Suprapubic skin (tissue), 4 donors: ENCODE measurements around the gene PPM1F. TPM values are rescaled to one million over a fixed set of nuclear protein-coding genes. Genes with fewer than 3 reads are reported as not detected.

Source experiments
- DNase-seq, 2 donors: peaks; one replicate each; pipeline ENCODE4 v3.0.0-alpha.2; 2019; ENCODE audit warnings: low spot score in 2 of 2
- H3K27ac ChIP-seq: fragments of 200-600 bp; sonication (generic); one replicate; pipeline ENCODE4 v1.5.1; 2019
- H3K27me3 ChIP-seq: fragments of 200-600 bp; sonication (generic); one replicate; pipeline ENCODE4 v1.5.1; 2019
- H3K36me3 ChIP-seq: fragments of 200-600 bp; sonication (generic); one replicate; pipeline ENCODE4 v1.5.1; 2019
- H3K4me1 ChIP-seq: fragments of 200-600 bp; sonication (generic); one replicate; pipeline ENCODE4 v1.5.1; 2019
- H3K4me3 ChIP-seq: fragments of 200-600 bp; sonication (generic); one replicate; pipeline ENCODE4 v1.5.1; 2019; ENCODE audit warnings: mild to moderate bottlenecking
- H3K9me3 ChIP-seq: fragments of 200-600 bp; sonication (generic); one replicate; pipeline ENCODE4 v1.5.1; 2019
- CTCF ChIP-seq, 2 donors: fragments of 200-600 bp in 1 of 2; fragments of 450-650 bp in 1 of 2; sonication (generic) in 1 of 2; IDR thresholded peaks; one replicate each; pipeline ENCODE4 v1.5.1; 2016 to 2019; ENCODE audit warnings: antibody characterized with exemption in 2 of 2, mild to moderate bottlenecking in 1 of 2, moderate library complexity in 1 of 2
- EP300 ChIP-seq: sonication (generic); formaldehyde crosslinking; IDR thresholded peaks from one replicate; pipeline ENCODE4 v1.6.1; 2017; ENCODE audit warnings: antibody characterized with exemption
- POLR2A ChIP-seq, 2 donors: fragments of 450-650 bp; IDR thresholded peaks; one replicate each; pipeline ENCODE4 v1.6.1; 2017; ENCODE audit warnings: antibody characterized with exemption in 2 of 2, mild to moderate bottlenecking in 2 of 2, moderate library complexity in 2 of 2
- POLR2AphosphoS5 ChIP-seq, 3 donors: sonication (generic); formaldehyde crosslinking; IDR thresholded peaks; one replicate each; pipeline ENCODE4 v1.6.1; 2017; ENCODE audit warnings: antibody characterized with exemption in 3 of 3
- WGBS: methylation state at CpG from one replicate; pipeline ENCODE4 v1.1.5; 2018; 5-methylcytosine and 5-hydroxymethylcytosine counted together
- total RNA-seq, 4 donors: library from RNA; depleted of rRNA; stranded (reverse); fragments of >200 nt; gene quantifications; one replicate each; pipeline ENCODE4 v1.1.0, GENCODE V29; 2016

Gene PPM1F
- total RNA-seq, 4 donors from 2014 or later: 21.9 to 40.7 (median 29.9) TPM

GRCh38 chr22:21920341-21921183, 32.1 kb downstream of the PPM1F start:
- Histone ChIP-seq H3K4me3 (no peak overlapping the region), H3K9me3 (no peaks in the 10 kb centered on the region), H3K27ac (no peak overlapping the region), H3K36me3 (peaks cover 41% of the 10 kb centered on the region), H3K4me1 (no peaks in the 10 kb centered on the region), H3K27me3 (no peaks in the 10 kb centered on the region)
- WGBS: 58% methylated on average over 6 of the region's 16 CpGs
- no peak for DNase-seq
- TF ChIP-seq POLR2A (IDR thresholded peaks at IDR 0.05) (no peak), CTCF (IDR thresholded peaks at IDR 0.05) (no peak), POLR2AphosphoS5 (IDR thresholded peaks at IDR 0.05) (no peak), EP300 (no peak)

GRCh38 chr22:21919526-21920307, 32.9 kb downstream of the PPM1F start:
- DNase-seq: no peak
- H3K4me1 ChIP-seq: no peaks in the 10 kb centered on the region
- WGBS: 65% methylated on average over 12 of the region's 20 CpGs
- no peaks in the 10 kb centered on the region for H3K9me3 ChIP-seq
- TF ChIP-seq CTCF (IDR thresholded peaks at IDR 0.05): no peak
- no peak for TF ChIP-seq POLR2A (IDR thresholded peaks at IDR 0.05)
- no peak for TF ChIP-seq EP300
- H3K4me3 ChIP-seq: no peak overlapping the region
- no peaks in the 10 kb centered on the region for H3K27me3 ChIP-seq
- no peak overlapping the region for H3K27ac ChIP-seq
- H3K36me3 ChIP-seq: peaks cover 33% of the 10 kb centered on the region

GRCh38 chr22:21918466-21919185, 34.0 kb downstream of the PPM1F start:
- no peak for DNase-seq
- 79% methylated on average over 10 of the region's 12 CpGs for WGBS
- H3K9me3 ChIP-seq: no peaks in the 10 kb centered on the region
- TF ChIP-seq EP300: no peak
- no peak overlapping the region for H3K27ac ChIP-seq
- H3K27me3 ChIP-seq: no peaks in the 10 kb centered on the region
- H3K4me1 ChIP-seq: no peaks in the 10 kb centered on the region
- no peak overlapping the region for H3K4me3 ChIP-seq
- peaks cover 29% of the 10 kb centered on the region for H3K36me3 ChIP-seq

- Histone ChIP-seq H3K4me3 (no peak overlapping the region), H3K27ac (no peak overlapping the region), H3K9me3 (no peaks in the 10 kb centered on the region), H3K27me3 (no peaks in the 10 kb centered on the region), H3K36me3 (peaks cover 23% of the 10 kb centered on the region), H3K4me1 (no peaks in the 10 kb centered on the region)
- DNase-seq: no peak
- TF ChIP-seq POLR2A (IDR thresholded peaks at IDR 0.05) (no peak), CTCF (IDR thresholded peaks at IDR 0.05) (no peak), EP300 (no peak), POLR2AphosphoS5 (IDR thresholded peaks at IDR 0.05) (no peak)
- WGBS: 82% methylated on average over 4 of the region's 6 CpGs
Measured at GRCh38 chr22:21917959-21918261, 34.7 kb downstream of the PPM1F start.

- WGBS: 31% methylated on average over 7 of the region's 17 CpGs
- Histone ChIP-seq H3K4me3 (no peak overlapping the region), H3K27ac (no peak overlapping the region), H3K27me3 (no peaks in the 10 kb centered on the region), H3K36me3 (peaks cover 22% of the 10 kb centered on the region), H3K4me1 (no peaks in the 10 kb centered on the region), H3K9me3 (no peaks in the 10 kb centered on the region)
- no peak for TF ChIP-seq CTCF (IDR thresholded peaks at IDR 0.05)
- no peak for TF ChIP-seq EP300
- no peak for TF ChIP-seq POLR2A (IDR thresholded peaks at IDR 0.05)
- no peak for TF ChIP-seq POLR2AphosphoS5 (IDR thresholded peaks at IDR 0.05)
- no peak for DNase-seq
Measured at GRCh38 chr22:21917181-21917958, 35.3 kb downstream of the PPM1F start.
